Hematopoietic multipotent progenitor cell treated with erythropoietin and hydrocortisone succinate and interleukin-3 and kit ligand, for 8 days (in vitro differentiated cells): ENCODE data around the gene LRRC56.
A peak's percentile ranks its signal among the peaks of the same experiment; 100 is the strongest.
"Not testable (repeated sequence)": the region's sequence is repeated elsewhere in the genome, so short reads cannot be mapped to it uniquely, and the experiment has no call there.

Experiments
- DNase-seq: peaks from one replicate; pipeline ENCODE4 v3.0.0-alpha.2; 2015

LRRC56 gene

GRCh38 chr11:501683-502287 lies 35.5 kb upstream of the LRRC56 start:
- no peak for DNase-seq

- DNase-seq = peak; percentile 31
These were observed 34.8 kb upstream of the LRRC56 start for GRCh38 chr11:502288-503178.

GRCh38 chr11:503179-503981 lies 33.9 kb upstream of the LRRC56 start:
- DNase-seq = peak; percentile 93

DNA sequence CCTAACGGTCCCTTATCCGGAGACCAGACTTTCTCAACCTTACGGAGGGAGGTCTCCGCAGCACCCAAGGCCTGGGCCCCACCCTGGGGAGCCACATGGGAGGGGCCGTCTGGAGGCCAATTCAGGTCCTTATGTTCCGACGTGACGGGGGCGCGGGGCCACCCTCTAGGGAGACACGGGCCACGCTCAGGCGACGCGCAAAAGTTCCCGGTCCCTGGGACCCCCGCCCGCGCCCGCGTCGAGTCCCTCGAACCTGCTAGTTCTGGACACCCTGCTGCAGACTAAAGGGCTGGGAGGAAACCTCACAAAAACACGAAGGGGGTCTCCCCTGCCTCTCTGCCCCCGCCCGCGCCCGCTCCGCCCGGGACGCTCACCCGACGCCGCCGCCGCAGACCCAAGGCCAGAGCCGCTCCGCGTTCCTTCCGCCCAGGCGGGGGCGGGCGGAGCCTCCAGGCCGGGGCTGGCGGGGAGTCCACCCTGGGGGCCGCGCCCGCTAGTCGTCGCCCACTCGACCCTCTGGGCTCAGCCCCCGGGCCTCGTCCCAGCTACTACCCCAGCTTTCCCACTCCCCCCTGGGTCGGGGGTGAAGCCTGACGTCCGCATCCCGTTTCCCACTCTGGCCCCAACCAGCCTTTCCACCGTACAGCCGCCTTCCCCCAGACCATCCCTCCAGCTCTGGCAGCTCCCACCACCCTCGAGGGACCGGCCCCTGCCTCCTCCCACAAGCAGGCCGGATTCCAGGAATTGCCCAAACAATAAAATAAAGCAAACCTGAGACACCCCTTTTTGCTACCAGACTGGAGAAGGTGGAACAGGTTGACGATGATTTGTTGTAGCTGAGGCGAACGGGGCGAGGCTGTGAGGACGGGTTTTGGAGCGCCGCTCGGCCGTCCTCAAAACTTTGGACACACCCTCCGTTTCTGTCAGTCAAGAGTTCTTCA lies 33.0 kb upstream of the LRRC56 start:
- DNase-seq = peak; percentile 90

GRCh38 chr11:504994-505344 lies 32.4 kb upstream of the LRRC56 start:
- DNase-seq = no peak

DNA sequence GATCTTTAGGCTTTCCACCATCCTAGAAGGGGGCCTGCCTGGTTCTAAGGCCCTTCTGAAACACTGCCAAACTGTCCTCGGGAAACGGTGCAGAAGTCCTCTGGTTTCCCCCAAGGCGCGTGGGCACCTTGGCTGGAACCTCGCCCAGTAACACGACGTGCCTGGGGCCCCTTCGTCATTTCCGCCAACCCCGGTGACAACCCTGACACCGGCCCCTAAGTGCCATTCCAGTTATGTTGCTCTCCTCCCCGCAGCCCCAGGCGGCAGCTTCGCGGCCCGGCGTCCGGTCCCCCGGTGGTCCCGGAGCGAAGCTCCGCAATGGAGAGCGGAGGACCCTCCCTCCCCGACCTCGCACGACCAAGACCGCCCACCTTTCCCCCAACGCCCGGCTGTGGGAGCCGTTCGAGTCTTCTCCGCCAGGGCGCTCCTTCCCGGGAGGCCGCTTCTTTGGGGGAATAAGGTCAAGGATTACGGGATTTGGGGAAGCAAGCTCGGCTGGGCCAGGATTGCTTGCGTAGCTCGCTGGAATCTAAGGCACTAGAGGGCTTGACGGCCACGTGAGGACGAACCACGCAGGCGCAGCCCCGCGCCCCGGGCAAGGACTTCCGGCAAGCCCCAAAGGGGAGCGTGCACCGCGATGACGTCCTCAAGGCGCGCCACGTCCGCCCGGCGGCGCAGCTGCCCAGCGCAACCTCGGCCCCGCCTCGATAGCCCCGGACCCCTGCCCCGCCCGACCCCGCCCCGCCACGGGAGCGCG lies 30.9 kb upstream of the LRRC56 start:
- DNase-seq = peak; percentile 96

- DNase-seq = peak; percentile 93
These were observed 30.2 kb upstream of the LRRC56 start, which contains the start of gene RNH1 for GRCh38 chr11:506995-507726. Gene RNH1, minus strand, starts transcription at chr11:507242. Its CDS starts 5,080 bp downstream, at chr11:502162.

- DNase-seq = no peak
These were observed 29.4 kb upstream of the LRRC56 start for GRCh38 chr11:507727-508515.

DNA sequence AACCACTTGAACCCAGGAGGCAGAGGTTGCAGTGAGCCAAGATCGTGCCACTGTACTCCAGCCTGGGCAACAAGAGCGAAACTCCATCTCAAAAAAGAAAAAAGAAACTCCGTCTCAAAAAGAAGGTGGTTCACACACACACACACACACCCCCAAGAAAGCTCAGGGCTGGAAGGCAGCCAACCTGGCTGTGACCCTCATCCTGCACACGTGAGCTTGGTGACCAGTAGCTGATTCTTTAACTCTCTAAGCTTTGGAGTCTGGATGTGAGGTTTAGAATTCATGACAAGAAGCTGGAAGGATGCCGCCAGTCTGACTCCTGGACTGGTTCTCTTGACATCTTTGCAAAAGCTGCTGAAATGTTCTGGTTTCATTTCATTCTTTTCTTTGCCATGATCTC lies 28.4 kb upstream of the LRRC56 start:
- DNase-seq = no peak

- no peak for DNase-seq
These were observed 24.3 kb upstream of the LRRC56 start for GRCh38 chr11:512761-513595.

- no peak for DNase-seq
These were observed 22.7 kb upstream of the LRRC56 start for GRCh38 chr11:514606-515005.

DNA sequence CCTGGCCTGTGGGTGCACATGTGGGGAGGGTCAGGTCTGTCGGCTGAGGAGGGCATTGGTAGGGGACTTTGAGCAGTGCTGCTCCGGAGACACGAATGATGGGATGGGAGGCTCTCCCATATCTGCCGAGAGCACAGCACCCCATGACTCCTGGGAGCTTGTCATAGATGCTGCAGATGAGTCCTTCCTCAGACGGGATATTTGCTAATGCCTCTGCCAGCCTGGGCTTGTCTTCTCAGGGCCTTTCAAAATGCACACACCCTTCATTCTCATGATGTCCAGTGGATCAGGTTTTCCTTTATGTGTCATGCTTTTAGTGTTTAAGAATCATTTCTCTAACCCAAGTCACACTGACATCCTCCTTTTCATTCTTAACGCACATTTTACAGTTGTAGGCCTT lies 22.2 kb upstream of the LRRC56 start:
- no peak for DNase-seq

DNA sequence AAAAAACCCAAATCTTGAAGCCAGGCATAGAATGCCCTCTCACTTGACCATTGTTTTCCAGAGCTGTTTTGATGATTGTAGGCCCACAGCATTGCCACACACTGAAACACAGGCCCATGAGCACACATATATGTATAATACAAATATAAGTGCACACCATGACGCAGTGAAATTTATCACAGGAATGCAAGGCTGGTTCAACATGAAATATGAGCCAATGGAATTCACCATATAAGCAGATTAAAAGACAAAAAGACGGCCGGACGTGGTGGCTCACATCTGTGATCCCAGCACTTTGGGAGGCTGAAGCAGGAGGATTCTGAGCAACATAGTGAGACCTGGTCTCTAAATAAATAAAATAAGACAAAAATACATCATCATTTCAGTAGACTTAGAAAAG lies 20.9 kb upstream of the LRRC56 start:
- DNase-seq = no peak

GRCh38 chr11:516918-517685 lies 20.2 kb upstream of the LRRC56 start:
- not testable (repeated sequence) for DNase-seq

- DNase-seq = peak; percentile 88
These were observed 18.7 kb upstream of the LRRC56 start for GRCh38 chr11:518463-519202.

DNA sequence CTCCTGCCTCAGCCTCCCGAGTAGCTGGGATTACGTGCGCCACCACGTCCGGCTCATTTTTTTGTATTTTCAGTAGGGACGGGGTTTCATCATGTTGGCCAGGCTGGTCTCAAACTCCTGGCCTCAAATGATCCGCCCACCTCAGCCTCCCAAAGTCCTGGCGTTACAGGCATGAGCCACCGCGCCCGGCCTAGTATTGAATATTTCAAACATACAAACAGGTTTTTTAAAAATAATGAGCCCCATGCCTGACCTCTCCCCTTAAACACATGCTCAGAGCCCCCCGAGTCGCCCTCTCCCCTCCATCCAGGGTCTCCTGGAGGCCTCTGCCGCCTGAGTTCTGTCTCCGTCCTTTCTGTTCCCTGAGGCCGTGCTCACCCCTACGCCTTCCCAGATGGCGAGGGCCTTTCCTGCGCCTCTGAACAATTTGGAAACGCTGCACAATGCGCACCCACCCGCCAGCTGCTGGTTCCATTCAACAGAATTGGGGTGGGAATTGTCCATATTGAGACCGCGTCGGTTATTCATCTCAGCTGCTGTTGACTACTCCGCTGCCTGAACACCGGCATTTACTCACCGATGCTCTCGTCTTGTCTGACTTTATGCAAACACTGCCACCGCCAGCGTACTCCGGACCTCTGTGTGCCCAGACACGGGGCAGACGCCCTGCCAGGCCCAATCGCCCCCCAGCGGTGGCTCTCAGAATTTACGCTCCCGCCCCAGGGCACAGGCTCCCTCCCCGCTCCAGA lies 16.7 kb upstream of the LRRC56 start:
- peak; percentile 13 for DNase-seq
